Sciatic nerve (tissue), 2 donors: ENCODE data around the gene ARID3B. TPM values are rescaled to one million over a fixed set of nuclear protein-coding genes. Genes with fewer than 3 reads are reported as not detected.
"Not testable (repeated sequence)": the region's sequence is repeated elsewhere in the genome, so short reads cannot be mapped to it uniquely, and the experiment has no call there.

Experiments
- ATAC-seq: fragments of 200-7000 bp; cut with Tn5 transposase; one replicate; pipeline ENCODE4 v1.9.1; 2020; ENCODE audit warnings: mild to moderate bottlenecking, moderate library complexity
- DNase-seq: peaks from one replicate; pipeline ENCODE4 v3.0.0-alpha.2; 2020; ENCODE audit warnings: low spot score
- intact Hi-C: fragments of 100-400 bp; cut with DNase I; formaldehyde crosslinking; loops from one replicate; pipeline ENCODE4 v1.14.2; 2022
- total RNA-seq: library from RNA; stranded (reverse); fragmentation: NEBNext Ultra II Directional; extraction: Animal tissue kit (Norgen Biotek cat#: 25700); gene quantifications from one replicate; pipeline ENCODE4 v1.2.1, GENCODE V29; 2021
- donor health status: DM: no; HTN: no; CAD: no.
- donor health status: DM: no; HTN: no; CAD: no.

The ARID3B gene
- total RNA-seq, 1 donor from 2014 or later, result 5.5 TPM

- ATAC-seq, result no peak
- intact Hi-C loops, result loop anchor here (10.0 kb wide), 1 partner anchor 173 kb away; no protein-coding TSS in a partner anchor
- DNase-seq, result no peak
These were observed 87.2 kb downstream of the ARID3B start for GRCh38 chr15:74628199-74628598.

- DNase-seq (no peak), ATAC-seq (no peak)
- intact Hi-C loops, result loop anchor here (10.0 kb wide), 1 partner anchor 174 kb away; no protein-coding TSS in a partner anchor
These were observed 87.9 kb downstream of the ARID3B start for GRCh38 chr15:74628949-74629348.

GRCh38 chr15:74629696-74630095 is 88.7 kb downstream of the ARID3B start:
- intact Hi-C loops, result loop anchor here (5.0 to 10.0 kb wide), 3 partner anchors 138 to 257 kb away; no protein-coding TSS in a partner anchor
- DNase-seq, ATAC-seq: not testable (repeated sequence)

- ATAC-seq (peak; percentile 24), DNase-seq (no peak)
- intact Hi-C loops, result loop anchor here (5.0 kb wide), 2 partner anchors 137 to 258 kb away; no protein-coding TSS in a partner anchor
These were observed 89.5 kb downstream of the ARID3B start for GRCh38 chr15:74630284-74631086.

- intact Hi-C loops, result loop anchor here (5.0 kb wide), 2 partner anchors 136 to 259 kb away; no protein-coding TSS in a partner anchor
- DNase-seq (no peak), ATAC-seq (no peak)
These were observed 90.0 kb downstream of the ARID3B start for GRCh38 chr15:74631087-74631385.

GRCh38 chr15:74631408-74631807 is 90.4 kb downstream of the ARID3B start:
- no peak for ATAC-seq

GRCh38 chr15:74631935-74632560 is 91.0 kb downstream of the ARID3B start:
- DNase-seq (peak; percentile 81), ATAC-seq (peak; percentile 70)
- intact Hi-C loops, result loop anchor here (5.0 kb wide), 2 partner anchors 135 to 260 kb away; no protein-coding TSS in a partner anchor

More at GRCh38 chr15:74631408-74631807, 90.4 kb downstream of the ARID3B start:
- intact Hi-C loops, result loop anchor here (5.0 kb wide), 2 partner anchors 136 to 259 kb away; no protein-coding TSS in a partner anchor
- no peak for DNase-seq

- no peak for DNase-seq
- ATAC-seq, result no peak
- intact Hi-C loops, result loop anchor here (5.0 kb wide), 2 partner anchors 135 to 260 kb away; no protein-coding TSS in a partner anchor
These were observed 91.6 kb downstream of the ARID3B start for GRCh38 chr15:74632601-74633000.

- DNase-seq (no peak), ATAC-seq (no peak)
- intact Hi-C loops, result loop anchor here (5.0 kb wide), 2 partner anchors 134 to 261 kb away; no protein-coding TSS in a partner anchor
These were observed 92.8 kb downstream of the ARID3B start for GRCh38 chr15:74633781-74634180.

GRCh38 chr15:74635228-74635627 is 94.2 kb downstream of the ARID3B start:
- peak; percentile 72 for DNase-seq
- intact Hi-C loops, result no loop called here
- ATAC-seq, result peak; percentile 76

GRCh38 chr15:74636984-74637383 is 96.0 kb downstream of the ARID3B start:
- DNase-seq (no peak), ATAC-seq (no peak)
- intact Hi-C loops, result no loop called here

GRCh38 chr15:74641151-74641550 is 100.1 kb downstream of the ARID3B start:
- DNase-seq, result no peak
- intact Hi-C loops, result no loop called here
- no peak for ATAC-seq

GRCh38 chr15:74642348-74642733 is 101.3 kb downstream of the ARID3B start:
- ATAC-seq (no peak), DNase-seq (no peak)
- intact Hi-C loops, result no loop called here

GRCh38 chr15:74642734-74643664 is 102.0 kb downstream of the ARID3B start:
- intact Hi-C loops, result no loop called here
- no peak for DNase-seq
- peak; percentile 68 for ATAC-seq

- intact Hi-C loops, result no loop called here
- no peak for ATAC-seq
- DNase-seq, result no peak
These were observed 102.7 kb downstream of the ARID3B start for GRCh38 chr15:74643665-74644204.

GRCh38 chr15:74646480-74646879 is 105.5 kb downstream of the ARID3B start:
- ATAC-seq (no peak), DNase-seq (no peak)
- intact Hi-C loops, result no loop called here
